Esophagus muscularis mucosa (tissue), 4 donors: ENCODE results near the gene CCDC66. TPM values are rescaled to one million over a fixed set of nuclear protein-coding genes. Genes with fewer than 3 reads are reported as not detected.

ENCODE experiments used
- DNase-seq: peaks from one replicate; pipeline ENCODE4 v3.0.0-alpha.2; 2017; ENCODE audit errors: extremely low spot score
- H3K27ac ChIP-seq, 4 donors: fragments of 200-600 bp; sonication (generic); replicated peaks in 1 of 4; 1 replicate in 3 of 4; 2 replicates in 1 of 4; pipeline ENCODE4 v1.5.1; 2016 to 2019; ENCODE audit warnings: mild to moderate bottlenecking in 1 of 4
- H3K27me3 ChIP-seq, 4 donors: fragments of 200-600 bp; sonication (generic); one replicate each; pipeline versions ENCODE4 v1.5.1 to v1.6.0; 2016 to 2019
- H3K36me3 ChIP-seq, 4 donors: fragments of 200-600 bp; sonication (generic); one replicate each; pipeline ENCODE4 v1.5.1; 2016 to 2019
- H3K4me1 ChIP-seq, 4 donors: fragments of 200-600 bp; sonication (generic); one replicate each; pipeline ENCODE4 v1.5.1; 2016 to 2019
- H3K4me3 ChIP-seq, 4 donors: fragments of 200-600 bp; sonication (generic); 1 replicate in 2 of 4; 2 replicates in 2 of 4; pipeline ENCODE4 v1.5.1; 2016 to 2019; ENCODE audit warnings: mild to moderate bottlenecking in 4 of 4, moderate library complexity in 1 of 4
- H3K9me3 ChIP-seq, 4 donors: fragments of 200-600 bp; sonication (generic); 1 replicate in 3 of 4; 2 replicates in 1 of 4; pipeline ENCODE4 v1.5.1; 2016 to 2019
- CTCF ChIP-seq, 3 experiments: fragments of 200-600 bp in 2 of 3; fragments of 450-650 bp in 1 of 3; sonication (generic) in 2 of 3; IDR thresholded peaks; one replicate each; pipeline ENCODE4 v1.5.1; 2017 to 2019; ENCODE audit warnings: antibody characterized with exemption in 3 of 3, mild to moderate bottlenecking in 2 of 3, moderate library complexity in 1 of 3
- EP300 ChIP-seq: sonication (generic); formaldehyde crosslinking; IDR thresholded peaks from one replicate; pipeline ENCODE4 v1.6.1; 2017; ENCODE audit warnings: antibody characterized with exemption
- POLR2A ChIP-seq: fragments of 450-650 bp; IDR thresholded peaks from one replicate; pipeline ENCODE4 v1.6.1; 2017; ENCODE audit warnings: antibody characterized with exemption, moderate library complexity, mild to moderate bottlenecking, low read depth
- POLR2AphosphoS5 ChIP-seq, 2 donors: sonication (generic); formaldehyde crosslinking; IDR thresholded peaks; one replicate each; pipeline ENCODE4 v1.6.1; 2017; ENCODE audit warnings: antibody characterized with exemption in 2 of 2
- WGBS: methylation state at CpG from one replicate; pipeline ENCODE4 v1.1.5; 2018; 5-methylcytosine and 5-hydroxymethylcytosine counted together
- intact Hi-C: fragments of 100-400 bp; cut with DNase I; formaldehyde crosslinking; loops from one replicate; pipeline ENCODE4 v1.15.1; 2023
- total RNA-seq, 4 donors: library from RNA; depleted of rRNA; stranded (reverse); fragments of >200 nt; gene quantifications; one replicate each; pipeline versions ENCODE4 v1.1.0 to v1.2.1, GENCODE V29; 2016

The CCDC66 gene
- total RNA-seq, 4 donors from 2014 or later, result 15.3 to 37.8 (median 18.9) TPM

GRCh38 chr3:56610669-56611335 is 53.8 kb downstream of the CCDC66 start:
- intact Hi-C loops, result no loop called here
- TF ChIP-seq POLR2AphosphoS5 (IDR thresholded peaks at IDR 0.05) (no peak), CTCF (IDR thresholded peaks at IDR 0.05) (no peak), POLR2A (no peak), EP300 (no peak)
- H3K4me3 ChIP-seq, result no peak overlapping the region
- WGBS, result 78% methylated on average over 7 of the region's 7 CpGs
- no peak overlapping the region for H3K27ac ChIP-seq
- peak; percentile 70 for DNase-seq
- no peaks in the 10 kb centered on the region for H3K27me3 ChIP-seq
- peaks cover 0 to 8% (median 6%) of the 10 kb centered on the region in 4 donors for H3K4me1 ChIP-seq
- H3K36me3 ChIP-seq, result peaks cover 11 to 55% (median 25%) of the 10 kb centered on the region in 4 donors
- peaks cover 0 to 5% (median 0%) of the 10 kb centered on the region in 4 donors for H3K9me3 ChIP-seq

GRCh38 chr3:56611364-56611763 is 54.4 kb downstream of the CCDC66 start:
- 96% methylated on average over 8 of the region's 8 CpGs for whole genome bisulfite sequencing
- no peaks in the 10 kb centered on the region for H3K27me3 ChIP-seq
- DNase-seq, result peak; percentile 60
- no peak overlapping the region for H3K27ac ChIP-seq
- no peak overlapping the region for H3K4me3 ChIP-seq
- H3K36me3 ChIP-seq, result peaks cover 6 to 55% (median 21%) of the 10 kb centered on the region in 4 donors
- H3K4me1 ChIP-seq, result peaks cover 0 to 8% (median 6%) of the 10 kb centered on the region in 4 donors
- intact Hi-C loops, result no loop called here
- TF ChIP-seq POLR2A (no peak), EP300 (no peak), POLR2AphosphoS5 (IDR thresholded peaks at IDR 0.05) (no peak)
- peaks cover 0 to 5% (median 0%) of the 10 kb centered on the region in 4 donors for H3K9me3 ChIP-seq

GRCh38 chr3:56612146-56612545 is 55.2 kb downstream of the CCDC66 start:
- DNase-seq, result no peak
- peaks cover 3 to 55% (median 19%) of the 10 kb centered on the region in 4 donors for H3K36me3 ChIP-seq
- H3K4me1 ChIP-seq, result peaks cover 0 to 8% (median 6%) of the 10 kb centered on the region in 4 donors
- H3K4me3 ChIP-seq, result no peak overlapping the region
- no peaks in the 10 kb centered on the region for H3K9me3 ChIP-seq
- H3K27me3 ChIP-seq, result no peaks in the 10 kb centered on the region
- 94% methylated on average over 6 of the region's 6 CpGs for WGBS
- intact Hi-C loops, result no loop called here
- no peak for TF ChIP-seq POLR2AphosphoS5 (IDR thresholded peaks at IDR 0.05)
- no peak for TF ChIP-seq CTCF (IDR thresholded peaks at IDR 0.05)
- TF ChIP-seq POLR2A, result no peak
- no peak for TF ChIP-seq EP300
- H3K27ac ChIP-seq, result no peak overlapping the region

- Histone ChIP-seq H3K27ac (no peak overlapping the region), H3K36me3 (peaks cover 8 to 61% (median 27%) of the 10 kb centered on the region in 4 donors), H3K4me3 (no peak overlapping the region), H3K4me1 (peaks cover 0 to 8% (median 6%) of the 10 kb centered on the region in 4 donors), H3K9me3 (no peaks in the 10 kb centered on the region), H3K27me3 (no peaks in the 10 kb centered on the region)
- intact Hi-C loops, result no loop called here
- 100% methylated on average over 1 of the region's 1 CpG for WGBS
- no peak for DNase-seq
- TF ChIP-seq POLR2AphosphoS5 (IDR thresholded peaks at IDR 0.05), result no peak
- TF ChIP-seq CTCF (IDR thresholded peaks at IDR 0.05), result no peak
- TF ChIP-seq EP300, result no peak
- TF ChIP-seq POLR2A, result no peak
These were observed 56.0 kb downstream of the CCDC66 start for GRCh38 chr3:56613016-56613415.

GRCh38 chr3:56616478-56617006 is 59.6 kb downstream of the CCDC66 start:
- intact Hi-C loops, result no loop called here
- TF ChIP-seq CTCF (IDR thresholded peaks at IDR 0.05), result no peak
- no peak for TF ChIP-seq POLR2AphosphoS5 (IDR thresholded peaks at IDR 0.05)
- no peak for TF ChIP-seq POLR2A
- TF ChIP-seq EP300, result no peak
- no peak for DNase-seq
- Histone ChIP-seq H3K4me3 (no peak overlapping the region), H3K27me3 (no peaks in the 10 kb centered on the region), H3K4me1 (no peaks in the 10 kb centered on the region), H3K36me3 (peaks cover 28 to 88% (median 53%) of the 10 kb centered on the region in 4 donors), H3K27ac (no peak overlapping the region), H3K9me3 (no peaks in the 10 kb centered on the region)
- WGBS, result 89% methylated on average over 2 of the region's 2 CpGs
